Activated T-cell treated with anti-CD3 and anti-CD28 coated beads for 1 hour (primary cell): ENCODE measurements around the gene OR2A5.
"Not testable (repeated sequence)": the region's sequence is repeated elsewhere in the genome, so short reads cannot be mapped to it uniquely, and the experiment has no call there.

Experiments used
- DNase-seq: peaks from one replicate; pipeline ENCODE4 v3.0.0-alpha.2; 2020; ENCODE audit warnings: low read depth

OR2A5 gene

DNA sequence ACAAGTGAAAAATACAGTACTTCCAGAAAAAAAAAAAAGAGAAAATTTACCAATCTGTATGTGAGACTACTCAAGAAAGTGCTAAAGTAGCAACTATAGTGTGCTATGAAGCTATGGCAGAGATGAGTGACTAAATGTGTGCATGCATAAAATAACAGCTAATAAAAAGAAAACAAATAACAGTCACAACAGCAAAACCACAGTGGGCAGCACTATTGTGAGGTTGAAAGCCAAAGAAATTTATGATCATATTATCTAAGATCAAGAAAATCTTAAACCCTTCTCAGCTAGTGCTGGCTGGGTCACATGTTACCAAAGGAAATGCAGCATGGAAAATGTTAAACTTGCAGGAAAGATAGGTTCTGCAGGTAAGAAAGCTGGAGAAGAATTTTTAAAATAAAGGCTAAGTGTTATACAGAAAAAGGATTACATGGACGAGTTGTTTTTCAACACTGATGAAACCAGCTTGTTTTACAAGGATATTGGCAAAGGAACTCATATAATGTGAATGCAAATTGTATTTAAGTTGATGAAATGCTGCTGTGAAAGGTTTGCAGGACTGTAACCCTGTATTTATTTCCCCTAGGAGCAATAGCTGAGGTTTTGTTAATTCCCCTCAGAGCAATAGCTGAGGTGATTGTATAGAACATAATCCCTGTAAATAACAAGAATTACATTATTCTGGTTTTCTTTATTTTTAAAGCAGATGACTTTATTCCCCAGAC is 15.6 kb upstream of the OR2A5 start:
- DNase-seq = no peak

DNA sequence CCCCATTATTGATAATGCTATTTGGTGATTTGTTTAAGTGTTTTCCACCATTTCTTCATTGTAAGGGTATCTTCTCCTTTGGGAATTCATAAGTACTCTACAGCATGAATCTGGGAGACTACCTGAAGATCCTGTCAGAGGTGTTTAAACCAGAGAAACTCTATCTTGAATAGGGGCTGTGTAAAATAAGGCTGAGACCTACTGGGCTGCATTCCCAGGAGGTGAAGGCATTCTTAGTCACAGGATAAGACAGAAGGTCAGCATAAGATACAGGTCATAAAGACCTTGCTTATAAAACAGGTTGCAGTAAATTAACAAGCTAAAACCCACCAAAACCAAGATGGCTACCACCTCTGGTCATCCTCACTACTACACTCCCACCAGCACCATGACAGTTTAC is 13.4 kb upstream of the OR2A5 start:
- no peak for DNase-seq

DNA sequence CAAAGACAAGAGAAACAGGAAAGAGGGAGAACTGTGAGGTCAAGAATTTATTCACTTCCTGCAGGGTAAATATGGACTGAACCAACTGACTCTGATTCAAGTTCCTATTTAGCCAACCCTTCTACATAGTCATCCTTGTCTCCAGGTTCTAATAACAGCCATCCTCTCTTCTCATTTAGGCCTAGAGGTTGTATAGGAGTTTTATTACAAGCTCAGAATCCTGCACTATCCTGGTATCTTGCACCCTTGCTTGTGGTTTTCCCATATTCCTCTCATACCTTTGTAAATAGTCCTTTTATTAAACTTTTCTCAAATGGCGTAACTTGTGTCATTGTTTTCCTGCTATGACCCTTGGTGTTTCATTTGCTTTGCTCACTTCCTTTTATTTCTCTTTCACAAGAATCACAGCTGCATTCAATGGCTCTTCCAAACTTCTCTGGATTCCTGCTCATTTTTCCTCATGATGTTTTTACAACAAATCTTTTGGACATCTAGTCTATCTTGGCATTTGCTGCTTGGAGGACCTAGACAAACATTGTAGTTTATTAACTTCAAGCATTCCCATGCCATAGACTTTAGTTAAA is 12.4 kb upstream of the OR2A5 start:
- no peak for DNase-seq

DNA sequence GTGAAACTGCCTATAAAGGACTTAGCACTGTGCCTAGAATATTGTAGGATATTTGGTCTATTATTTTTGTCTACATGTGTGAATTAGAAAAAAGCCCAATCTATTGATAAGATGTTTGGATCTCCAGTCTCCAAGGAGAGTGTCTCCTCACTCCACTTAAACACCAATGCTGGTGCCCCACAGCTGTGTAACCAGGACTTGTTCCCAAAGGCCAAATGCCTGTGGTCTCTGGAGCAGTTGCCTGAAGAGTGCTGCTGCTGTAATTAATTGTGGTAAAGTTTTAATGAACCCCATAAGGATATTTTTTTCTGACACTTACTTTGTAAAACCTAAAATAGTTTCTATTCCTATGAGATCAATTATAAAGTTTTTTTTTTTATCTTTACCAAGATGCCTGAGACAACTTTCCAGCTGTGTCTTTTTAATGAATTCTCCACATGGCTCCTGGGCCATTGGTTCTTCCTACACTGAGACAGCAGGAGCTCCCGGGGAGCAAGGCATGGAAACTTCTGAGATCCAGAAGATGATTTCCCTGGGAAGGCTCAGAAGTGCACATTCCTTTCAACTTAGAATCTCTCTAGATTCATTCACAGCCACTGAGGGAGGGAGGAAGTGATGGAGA is 11.2 kb upstream of the OR2A5 start:
- DNase-seq = no peak

DNA sequence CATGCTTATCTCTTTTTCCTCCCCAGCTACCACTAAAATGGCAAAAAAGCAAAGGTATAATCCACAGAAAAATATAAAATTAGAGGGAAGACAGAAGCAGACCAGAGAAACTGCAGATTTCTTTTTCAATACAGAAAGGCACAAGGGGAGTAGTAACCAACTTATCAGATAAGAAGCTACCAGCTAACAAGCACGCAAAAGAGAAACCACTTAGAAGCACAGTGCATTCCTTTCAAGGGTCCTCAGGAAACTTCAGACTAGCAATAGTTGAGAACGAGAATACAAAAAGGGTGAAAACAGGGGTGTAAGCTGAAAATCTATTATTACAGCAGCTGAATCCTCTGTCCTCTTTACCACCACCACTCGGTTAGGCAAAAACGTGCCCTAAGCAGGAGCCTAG is 9.9 kb upstream of the OR2A5 start:
- DNase-seq = no peak

DNA sequence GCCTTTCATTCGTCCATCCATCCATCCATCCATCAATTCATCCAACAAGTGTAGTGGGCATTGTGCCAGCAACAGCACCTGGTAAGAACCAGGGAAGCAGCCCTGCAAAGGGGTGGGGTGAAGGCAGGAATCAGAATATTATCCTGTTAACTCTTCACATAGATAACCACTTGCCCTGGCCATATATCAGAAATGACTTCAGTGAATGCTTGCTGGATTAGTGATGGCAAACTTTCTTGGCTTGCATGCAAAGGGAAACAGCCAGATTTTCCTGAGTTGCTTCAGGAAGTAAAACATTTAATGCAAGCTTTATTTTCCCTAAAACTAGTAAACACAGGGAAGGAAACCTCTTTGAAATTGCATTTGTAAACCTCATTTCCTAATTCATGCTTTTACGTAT is 743 bp downstream of the OR2A5 start:
- no peak for DNase-seq

DNA sequence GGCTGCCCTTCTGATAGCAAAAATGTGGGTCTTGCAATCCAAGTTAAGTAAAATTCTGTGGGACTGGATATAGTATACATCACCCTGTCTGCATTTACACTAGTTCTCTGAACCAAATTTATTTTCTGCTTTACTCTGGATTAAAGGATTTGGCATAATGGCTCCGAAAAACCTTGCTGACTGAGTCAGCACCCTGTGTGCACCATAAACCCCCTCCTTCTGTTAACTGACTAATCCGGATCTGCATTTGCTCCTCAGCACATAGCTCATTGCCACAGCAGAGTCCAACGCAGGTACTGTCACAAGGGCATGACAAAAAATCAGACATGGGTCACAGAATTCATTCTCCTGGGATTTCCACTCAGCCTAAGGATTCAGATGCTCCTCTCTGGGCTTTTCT is 1.3 kb downstream of the OR2A5 start:
- no peak for DNase-seq

DNA sequence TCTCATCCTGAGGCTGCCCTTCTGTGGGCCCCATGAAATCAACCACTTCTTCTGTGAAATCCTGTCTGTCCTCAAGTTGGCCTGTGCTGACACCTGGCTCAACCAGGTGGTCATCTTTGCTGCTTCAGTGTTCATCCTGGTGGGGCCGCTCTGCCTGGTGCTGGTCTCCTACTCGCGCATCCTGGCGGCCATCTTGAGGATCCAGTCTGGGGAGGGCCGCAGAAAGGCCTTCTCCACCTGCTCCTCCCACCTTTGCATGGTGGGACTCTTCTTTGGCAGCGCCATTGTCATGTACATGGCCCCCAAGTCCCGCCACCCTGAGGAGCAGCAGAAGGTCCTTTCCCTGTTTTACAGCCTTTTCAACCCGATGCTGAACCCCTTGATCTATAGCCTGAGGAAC is 2.1 kb downstream of the OR2A5 start:
- not testable (repeated sequence) for DNase-seq

DNA sequence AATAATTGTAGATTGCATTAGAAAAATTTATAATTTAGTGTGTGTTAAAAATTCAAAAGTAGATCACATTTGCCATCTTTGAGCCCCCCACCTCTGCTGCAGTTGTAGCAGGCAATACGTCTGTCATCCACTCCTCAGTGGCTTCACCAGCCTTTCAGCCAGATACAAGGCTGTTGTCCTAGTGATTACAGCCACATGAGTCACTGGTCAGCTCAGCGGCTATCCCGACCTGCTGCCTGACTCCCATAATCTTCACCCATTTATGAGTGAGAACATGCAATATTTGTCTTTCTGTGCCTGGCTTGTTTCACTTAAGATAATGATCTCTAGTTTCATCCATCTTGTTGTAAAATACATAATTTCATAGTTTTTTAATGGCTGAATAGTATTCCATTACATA is 9.2 kb downstream of the OR2A5 start:
- DNase-seq = no peak

DNA sequence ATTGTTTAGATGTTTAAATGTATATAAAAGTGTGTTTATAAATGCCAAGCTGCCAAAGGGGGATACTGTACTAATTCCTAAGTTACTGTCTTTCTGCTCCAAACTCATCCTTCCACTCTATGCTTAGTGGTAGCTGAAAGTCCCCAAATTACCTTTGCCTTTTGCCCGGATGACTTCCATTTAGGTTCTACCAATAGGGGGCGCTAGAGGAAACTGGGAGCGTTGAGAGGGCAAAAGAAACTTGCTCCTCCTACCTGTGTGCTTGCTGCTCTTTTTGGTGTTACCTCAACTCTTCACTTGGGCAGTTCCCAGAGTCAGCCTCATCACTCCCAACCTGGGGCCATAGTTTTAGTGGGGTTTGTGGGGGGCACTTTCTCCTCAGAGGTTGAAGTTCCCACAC is 15.0 kb downstream of the OR2A5 start:
- no peak for DNase-seq

DNA sequence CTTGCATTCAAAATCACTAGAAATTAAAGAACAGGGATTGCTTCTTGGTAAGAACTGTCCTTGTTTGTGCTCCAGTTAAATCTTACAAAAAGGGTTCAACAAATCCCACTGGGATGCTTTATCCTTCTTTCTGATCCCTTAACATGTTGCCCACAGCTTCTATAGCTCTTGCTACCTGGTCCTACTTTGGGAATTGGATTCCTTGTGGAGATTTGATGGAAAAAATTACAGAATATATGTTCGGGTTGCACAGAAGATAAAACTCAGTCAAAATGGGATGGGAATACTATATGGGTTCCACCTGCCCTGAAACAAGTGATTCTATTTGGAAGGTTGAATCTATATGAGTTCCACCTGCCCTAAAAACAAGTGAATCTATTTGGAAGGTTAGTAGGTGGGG is 20.8 kb downstream of the OR2A5 start, which contains the start of gene OR2A25:
Gene OR2A25, plus strand, starts transcription at position 301 of the 400 bp plus-strand sequence. CDS start 4,409 bp downstream, outside the sequence.
- DNase-seq = no peak

DNA sequence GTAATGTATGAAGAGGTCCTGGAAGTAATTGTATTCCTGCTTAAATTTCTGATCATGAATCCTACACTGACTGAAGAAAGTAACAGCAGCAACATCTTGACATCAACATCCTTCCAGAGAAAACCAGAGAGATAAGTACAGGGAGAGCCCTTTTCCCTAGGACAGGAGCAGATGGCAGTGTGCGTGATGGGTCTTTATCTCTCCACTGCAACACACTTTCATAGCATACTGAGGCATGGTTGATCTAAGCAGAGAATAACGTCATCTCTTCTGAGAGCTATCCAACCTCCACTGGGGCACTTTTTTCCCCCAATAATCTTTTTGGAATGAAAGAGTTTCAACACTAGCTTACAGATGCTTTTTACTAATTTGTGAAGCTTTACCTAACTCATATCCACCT is 21.2 kb downstream of the OR2A5 start:
- DNase-seq = no peak

DNA sequence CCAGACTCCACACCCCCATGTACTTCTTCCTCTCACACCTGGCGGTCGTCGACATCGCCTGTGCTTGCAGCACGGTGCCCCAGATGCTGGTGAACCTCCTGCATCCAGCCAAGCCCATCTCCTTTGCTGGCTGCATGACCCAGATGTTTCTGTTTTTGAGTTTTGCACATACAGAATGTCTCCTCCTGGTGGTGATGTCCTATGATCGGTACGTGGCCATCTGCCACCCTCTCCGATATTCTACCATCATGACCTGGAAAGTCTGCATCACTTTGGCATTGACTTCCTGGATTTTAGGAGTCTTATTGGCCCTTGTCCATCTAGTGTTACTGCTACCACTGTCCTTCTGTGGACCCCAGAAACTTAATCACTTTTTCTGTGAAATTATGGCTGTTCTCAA is 25.6 kb downstream of the OR2A5 start:
- no peak for DNase-seq

DNA sequence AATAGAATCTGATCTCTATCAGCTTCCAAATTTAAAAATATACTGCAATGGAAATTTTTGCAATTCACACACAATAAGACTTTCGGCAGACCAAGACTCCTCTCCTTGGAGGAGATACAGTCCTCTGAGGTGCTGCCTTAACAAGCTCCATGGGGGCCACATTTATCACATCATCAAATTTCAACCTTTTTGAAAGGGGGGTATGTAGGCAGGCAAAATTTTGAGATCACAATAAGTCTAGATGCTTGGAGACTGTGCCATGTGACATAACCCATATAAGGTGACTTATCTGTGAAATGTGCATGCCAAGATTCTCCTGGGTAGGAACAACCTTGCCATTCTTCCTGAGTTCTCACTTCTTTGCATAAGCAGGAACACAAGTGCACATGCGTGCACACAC is 37.2 kb downstream of the OR2A5 start, which contains the start of gene OR2A12:
Gene OR2A12, plus strand, starts transcription at position 301 of the 400 bp plus-strand sequence. CDS start 8,830 bp downstream, outside the sequence.
- DNase-seq = no peak

DNA sequence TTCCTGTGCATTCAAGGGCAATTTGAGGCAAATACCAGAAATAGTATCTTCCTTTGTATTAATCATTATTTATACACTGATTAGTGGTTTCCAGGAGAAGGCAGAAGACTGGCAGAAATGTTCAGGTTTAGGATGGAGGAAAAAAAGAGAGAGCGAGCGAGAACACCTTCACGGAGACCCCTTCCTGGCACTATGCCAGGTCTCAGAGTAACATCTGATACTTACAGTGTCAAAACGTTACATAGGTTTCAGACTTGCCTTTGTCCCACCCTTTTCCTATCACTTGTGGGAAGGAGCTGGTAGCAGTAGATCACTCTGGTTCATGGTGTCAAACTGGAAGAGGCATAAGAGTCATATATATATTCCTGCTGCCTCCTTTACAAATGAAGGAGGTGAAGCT is 38.0 kb downstream of the OR2A5 start:
- no peak for DNase-seq

DNA sequence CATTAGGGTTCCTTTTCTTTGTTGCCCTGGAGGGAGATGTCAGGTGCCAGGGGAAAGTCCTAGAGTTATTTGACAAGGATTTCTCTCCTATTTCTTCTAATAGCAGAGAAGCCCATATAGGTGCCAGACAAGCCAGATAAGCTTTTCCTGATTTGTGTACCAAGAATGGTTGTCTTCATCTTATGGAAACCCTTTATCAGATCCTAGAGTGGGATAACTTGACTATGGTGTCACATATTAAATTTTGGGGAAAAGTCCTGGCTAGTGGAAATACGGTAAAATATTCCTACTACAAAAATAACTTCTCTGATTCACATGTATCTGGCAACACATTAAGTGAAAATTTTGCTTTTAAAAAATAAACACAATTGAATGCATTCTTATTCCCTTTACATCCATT is 38.5 kb downstream of the OR2A5 start:
- DNase-seq = no peak

DNA sequence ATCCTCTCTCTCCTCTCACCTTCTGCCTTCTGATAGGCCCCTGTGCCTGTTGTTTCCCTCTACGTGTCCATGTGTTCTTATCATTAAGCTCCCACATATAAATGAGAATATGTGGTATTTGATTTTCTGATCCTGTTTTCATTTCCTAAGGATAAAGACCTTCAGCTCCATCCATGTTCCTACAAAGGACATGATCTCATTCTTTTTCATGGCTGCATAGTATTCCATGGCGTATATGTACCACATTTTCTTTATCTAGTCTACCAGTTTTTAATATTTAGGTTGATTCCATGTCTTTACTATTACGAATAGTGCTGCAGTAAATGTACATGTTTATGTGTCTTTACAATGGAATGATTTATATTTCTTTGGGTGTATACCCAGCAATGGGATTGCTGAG is 41.9 kb downstream of the OR2A5 start:
- DNase-seq = no peak

DNA sequence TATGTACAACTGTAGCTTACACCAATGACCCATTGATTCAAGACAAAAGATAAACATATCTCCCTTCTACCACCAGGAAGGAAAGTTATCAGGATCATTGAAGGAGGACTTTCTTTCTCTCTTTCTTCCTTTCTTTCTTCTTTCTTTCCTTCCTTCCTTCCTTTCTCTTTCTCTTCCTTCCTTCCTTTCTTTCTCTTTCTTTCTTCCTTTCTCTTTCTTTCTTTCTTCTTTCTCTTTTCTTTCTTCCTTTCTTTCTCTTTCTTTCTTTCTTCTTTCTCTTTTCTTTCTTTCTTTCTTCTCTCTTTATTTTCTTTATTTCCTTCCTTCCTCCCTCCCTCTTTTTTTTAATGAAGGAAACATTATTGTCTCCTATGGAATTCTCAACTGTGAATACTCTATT is 50.0 kb downstream of the OR2A5 start:
- DNase-seq = no peak

DNA sequence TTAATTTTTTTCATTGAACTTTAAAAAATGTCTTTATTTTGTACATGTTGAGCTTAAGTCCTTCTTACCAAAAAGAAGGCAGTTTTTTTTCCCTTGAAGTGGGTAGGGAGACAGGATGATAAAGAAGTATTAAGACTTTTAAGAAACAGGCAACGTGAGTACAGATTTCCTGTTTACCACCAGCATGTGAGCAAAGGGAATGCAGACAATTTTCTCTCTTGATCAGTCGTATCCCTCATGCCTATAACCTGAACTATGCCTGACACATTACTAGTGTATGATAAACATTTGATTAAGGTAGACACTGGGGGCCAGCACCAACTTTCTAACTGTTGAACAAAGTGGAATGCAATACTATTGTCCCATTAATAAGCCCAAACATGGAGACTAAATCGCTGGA is 51.9 kb downstream of the OR2A5 start:
- no peak for DNase-seq

DNA sequence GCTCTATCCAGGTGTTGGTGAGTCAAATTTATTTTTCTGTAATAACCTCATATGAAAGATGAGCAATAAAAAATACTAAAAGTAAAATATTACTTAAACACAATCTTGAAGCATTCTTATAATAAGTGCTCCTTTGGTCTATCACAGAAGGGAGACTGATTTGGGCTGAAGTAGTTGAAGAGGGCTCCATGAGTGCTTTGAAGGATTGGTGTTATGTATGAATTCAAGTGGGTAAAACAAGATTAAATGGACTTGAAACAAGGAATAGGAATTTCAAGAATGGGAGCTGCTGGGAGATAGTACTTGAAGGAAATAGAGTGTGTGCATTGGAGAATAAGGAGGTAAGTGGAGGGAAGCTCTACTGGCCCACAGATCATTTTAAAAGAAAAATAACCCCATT is 53.3 kb downstream of the OR2A5 start:
- DNase-seq = no peak

DNA sequence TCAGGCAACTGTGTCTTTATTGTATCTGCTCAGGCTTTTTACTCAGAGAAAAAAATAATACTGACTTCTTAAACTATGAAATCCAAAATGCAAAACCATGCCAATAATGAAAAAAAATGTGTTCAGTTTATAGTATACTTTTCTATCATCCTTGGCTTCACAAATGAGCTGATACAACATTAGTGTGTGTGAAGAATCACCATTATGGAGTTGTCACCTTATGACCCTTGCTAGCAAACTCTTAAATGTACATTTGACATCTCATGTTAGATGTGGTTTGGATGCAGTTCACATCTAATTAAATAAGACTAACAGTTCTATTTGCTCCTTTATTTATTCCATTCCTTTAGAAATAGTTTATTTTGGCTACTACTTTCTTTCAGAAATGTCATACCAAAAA is 56.5 kb downstream of the OR2A5 start:
- no peak for DNase-seq
